Keratinocyte (primary cell): Measurements from ENCODE around the gene MOCS1.

Experiments used
- CTCF ChIP-seq, 3 experiments: IDR thresholded peaks in 1 of 3; conservative IDR thresholded peaks in 1 of 3; optimal IDR thresholded peaks in 1 of 3; 2 replicates in 2 of 3; 3 replicates in 1 of 3; pipeline versions ENCODE3 to v1.5.1; 2011; ENCODE audit warnings: low read length in 3 of 3, mild to moderate bottlenecking in 3 of 3, moderate library complexity in 2 of 3, control low read depth in 1 of 3, inconsistent platforms in 1 of 3; ENCODE audit not compliant: insufficient read depth in 2 of 3; ENCODE audit errors: extremely low read depth in 1 of 3
- EZH2 ChIP-seq: IDR thresholded peaks from one replicate; pipeline ENCODE4 v1.6.1; 2012; ENCODE audit warnings: inconsistent platforms, mild to moderate bottlenecking, low read length, moderate library complexity

- TF ChIP-seq EZH2 (no peak), CTCF (optimal IDR thresholded peaks at IDR 0.05 in 1 of 3, IDR thresholded peaks at IDR 0.05 in 1 of 3, conservative IDR thresholded peaks at IDR 0.05 in 1 of 3; ENCODE audit: extremely low read depth in 1 of 3, insufficient read depth in 2 of 3, low read length in 3 of 3) (no peak)
These were observed 63.3 kb downstream of the MOCS1 start for GRCh38 chr6:39870950-39871349.
